Measurements from ENCODE around the gene CNKSR2. TPM values are rescaled to one million over a fixed set of nuclear protein-coding genes. Genes with fewer than 3 reads are reported as not detected.

Gene CNKSR2
- total and polyA plus RNA-seq, 2 experiments from 2014 or later: 13.9 to 40.9 TPM

DNA sequence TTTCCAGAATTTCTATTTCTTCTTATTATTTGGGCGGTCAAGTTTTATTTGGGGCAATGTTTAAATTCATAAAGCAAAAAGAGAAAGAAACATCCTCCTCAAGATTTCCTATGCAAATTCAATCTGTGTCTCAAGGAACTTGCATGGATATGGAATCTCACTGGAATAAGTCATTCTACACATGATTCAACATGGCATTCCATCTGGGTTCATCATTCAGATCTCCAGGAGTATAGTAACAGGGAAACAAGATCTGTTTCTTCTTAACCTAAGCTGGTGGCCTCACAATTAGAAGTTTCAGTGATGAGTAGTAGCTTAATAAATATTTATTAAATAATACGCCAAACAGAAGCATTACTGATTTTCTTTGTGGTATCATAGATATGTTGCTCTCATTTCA lies 264.1 kb downstream of the CNKSR2 start:
- H3K27ac Mint-ChIP-seq: no peak overlapping the region
- DNase-seq (ENCODE audit: low spot score) (no peak), ATAC-seq (no peak)
- no peaks in the 10 kb centered on the region for H3K9me3 Mint-ChIP-seq
- peaks cover 2% of the 10 kb centered on the region; the same call in 2 of the 3 replicates for H3K4me1 Mint-ChIP-seq
- Histone ChIP-seq H3K9me2 (ENCODE audit: insufficient read depth) (no peaks in the 10 kb centered on the region), H3K4me2 (no peak overlapping the region), H3F3A (replicated peaks; ENCODE audit: low read depth) (no peaks in the 10 kb centered on the region), H4K20me1 (replicated peaks; ENCODE audit: insufficient read depth) (no peaks in the 10 kb centered on the region), H3K79me2 (replicated peaks; ENCODE audit: insufficient read depth) (no peaks in the 10 kb centered on the region), H3K27ac (ENCODE audit: low read depth) (no peak overlapping the region), H3K36me3 (ENCODE audit: insufficient read depth) (no peaks in the 10 kb centered on the region), H3K4me1 (ENCODE audit: insufficient read depth) (peaks cover 10% of the 10 kb centered on the region), H2AFZ (no peak overlapping the region), H3K4me3 (no peak overlapping the region), H3K27me3 (ENCODE audit: insufficient read depth) (no peaks in the 10 kb centered on the region)
- no peaks in the 10 kb centered on the region for H3K27me3 Mint-ChIP-seq (ENCODE audit: insufficient read depth, low read depth, poor library complexity)
- no peaks in the 10 kb centered on the region for H3K36me3 Mint-ChIP-seq (ENCODE audit: low read depth)
- no peak for TF ChIP-seq EZH2phosphoT487 (IDR thresholded peaks at IDR 0.05; ENCODE audit: unreplicated experiment)
- TF ChIP-seq EZH2 (IDR thresholded peaks at IDR 0.05; ENCODE audit: low read depth, unreplicated experiment): no peak
- TF ChIP-seq, protein P1, sequence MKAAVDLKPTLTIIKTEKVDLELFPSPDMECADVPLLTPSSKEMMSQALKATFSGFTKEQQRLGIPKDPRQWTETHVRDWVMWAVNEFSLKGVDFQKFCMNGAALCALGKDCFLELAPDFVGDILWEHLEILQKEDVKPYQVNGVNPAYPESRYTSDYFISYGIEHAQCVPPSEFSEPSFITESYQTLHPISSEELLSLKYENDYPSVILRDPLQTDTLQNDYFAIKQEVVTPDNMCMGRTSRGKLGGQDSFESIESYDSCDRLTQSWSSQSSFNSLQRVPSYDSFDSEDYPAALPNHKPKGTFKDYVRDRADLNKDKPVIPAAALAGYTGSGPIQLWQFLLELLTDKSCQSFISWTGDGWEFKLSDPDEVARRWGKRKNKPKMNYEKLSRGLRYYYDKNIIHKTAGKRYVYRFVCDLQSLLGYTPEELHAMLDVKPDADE (IDR thresholded peaks at IDR 0.05): no peak
- TF ChIP-seq ZNF114 (CRISPR knock-in tag; IDR thresholded peaks at IDR 0.05): no peak
- no peak for TF ChIP-seq ZNF331 (CRISPR knock-in tag; IDR thresholded peaks at IDR 0.05; ENCODE audit: low read depth)
- no peak for TF ChIP-seq JUNB (IDR thresholded peaks at IDR 0.05; ENCODE audit: unreplicated experiment)
- TF ChIP-seq POLR2AphosphoS5 (IDR thresholded peaks at IDR 0.05; ENCODE audit: low read depth): no peak
- TF ChIP-seq, protein P2, sequence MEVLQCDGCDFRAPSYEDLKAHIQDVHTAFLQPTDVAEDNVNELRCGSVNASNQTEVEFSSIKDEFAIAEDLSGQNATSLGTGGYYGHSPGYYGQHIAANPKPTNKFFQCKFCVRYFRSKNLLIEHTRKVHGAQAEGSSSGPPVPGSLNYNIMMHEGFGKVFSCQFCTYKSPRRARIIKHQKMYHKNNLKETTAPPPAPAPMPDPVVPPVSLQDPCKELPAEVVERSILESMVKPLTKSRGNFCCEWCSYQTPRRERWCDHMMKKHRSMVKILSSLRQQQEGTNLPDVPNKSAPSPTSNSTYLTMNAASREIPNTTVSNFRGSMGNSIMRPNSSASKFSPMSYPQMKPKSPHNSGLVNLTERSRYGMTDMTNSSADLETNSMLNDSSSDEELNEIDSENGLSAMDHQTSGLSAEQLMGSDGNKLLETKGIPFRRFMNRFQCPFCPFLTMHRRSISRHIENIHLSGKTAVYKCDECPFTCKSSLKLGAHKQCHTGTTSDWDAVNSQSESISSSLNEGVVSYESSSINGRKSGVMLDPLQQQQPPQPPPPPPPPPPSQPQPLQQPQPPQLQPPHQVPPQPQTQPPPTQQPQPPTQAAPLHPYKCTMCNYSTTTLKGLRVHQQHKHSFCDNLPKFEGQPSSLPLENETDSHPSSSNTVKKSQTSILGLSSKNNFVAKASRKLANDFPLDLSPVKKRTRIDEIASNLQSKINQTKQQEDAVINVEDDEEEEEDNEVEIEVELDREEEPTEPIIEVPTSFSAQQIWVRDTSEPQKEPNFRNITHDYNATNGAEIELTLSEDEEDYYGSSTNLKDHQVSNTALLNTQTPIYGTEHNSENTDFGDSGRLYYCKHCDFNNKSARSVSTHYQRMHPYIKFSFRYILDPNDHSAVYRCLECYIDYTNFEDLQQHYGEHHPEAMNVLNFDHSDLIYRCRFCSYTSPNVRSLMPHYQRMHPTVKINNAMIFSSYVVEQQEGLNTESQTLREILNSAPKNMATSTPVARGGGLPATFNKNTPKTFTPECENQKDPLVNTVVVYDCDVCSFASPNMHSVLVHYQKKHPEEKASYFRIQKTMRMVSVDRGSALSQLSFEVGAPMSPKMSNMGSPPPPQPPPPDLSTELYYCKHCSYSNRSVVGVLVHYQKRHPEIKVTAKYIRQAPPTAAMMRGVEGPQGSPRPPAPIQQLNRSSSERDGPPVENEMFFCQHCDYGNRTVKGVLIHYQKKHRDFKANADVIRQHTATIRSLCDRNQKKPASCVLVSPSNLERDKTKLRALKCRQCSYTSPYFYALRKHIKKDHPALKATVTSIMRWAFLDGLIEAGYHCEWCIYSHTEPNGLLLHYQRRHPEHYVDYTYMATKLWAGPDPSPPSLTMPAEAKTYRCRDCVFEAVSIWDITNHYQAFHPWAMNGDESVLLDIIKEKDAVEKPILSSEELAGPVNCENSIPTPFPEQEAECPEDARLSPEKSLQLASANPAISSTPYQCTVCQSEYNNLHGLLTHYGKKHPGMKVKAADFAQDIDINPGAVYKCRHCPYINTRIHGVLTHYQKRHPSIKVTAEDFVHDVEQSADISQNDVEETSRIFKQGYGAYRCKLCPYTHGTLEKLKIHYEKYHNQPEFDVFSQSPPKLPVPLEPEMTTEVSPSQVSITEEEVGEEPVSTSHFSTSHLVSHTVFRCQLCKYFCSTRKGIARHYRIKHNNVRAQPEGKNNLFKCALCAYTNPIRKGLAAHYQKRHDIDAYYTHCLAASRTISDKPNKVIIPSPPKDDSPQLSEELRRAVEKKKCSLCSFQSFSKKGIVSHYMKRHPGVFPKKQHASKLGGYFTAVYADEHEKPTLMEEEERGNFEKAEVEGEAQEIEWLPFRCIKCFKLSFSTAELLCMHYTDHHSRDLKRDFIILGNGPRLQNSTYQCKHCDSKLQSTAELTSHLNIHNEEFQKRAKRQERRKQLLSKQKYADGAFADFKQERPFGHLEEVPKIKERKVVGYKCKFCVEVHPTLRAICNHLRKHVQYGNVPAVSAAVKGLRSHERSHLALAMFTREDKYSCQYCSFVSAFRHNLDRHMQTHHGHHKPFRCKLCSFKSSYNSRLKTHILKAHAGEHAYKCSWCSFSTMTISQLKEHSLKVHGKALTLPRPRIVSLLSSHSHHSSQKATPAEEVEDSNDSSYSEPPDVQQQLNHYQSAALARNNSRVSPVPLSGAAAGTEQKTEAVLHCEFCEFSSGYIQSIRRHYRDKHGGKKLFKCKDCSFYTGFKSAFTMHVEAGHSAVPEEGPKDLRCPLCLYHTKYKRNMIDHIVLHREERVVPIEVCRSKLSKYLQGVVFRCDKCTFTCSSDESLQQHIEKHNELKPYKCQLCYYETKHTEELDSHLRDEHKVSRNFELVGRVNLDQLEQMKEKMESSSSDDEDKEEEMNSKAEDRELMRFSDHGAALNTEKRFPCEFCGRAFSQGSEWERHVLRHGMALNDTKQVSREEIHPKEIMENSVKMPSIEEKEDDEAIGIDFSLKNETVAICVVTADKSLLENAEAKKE (CRISPR knock-in tag; IDR thresholded peaks at IDR 0.05): no peak
- TF ChIP-seq STAT1 (IDR thresholded peaks at IDR 0.05; ENCODE audit: unreplicated experiment): no peak
- no peak for TF ChIP-seq CREB1 (CRISPR knock-in tag; IDR thresholded peaks at IDR 0.05; ENCODE audit: low read depth)
- TF ChIP-seq, protein P3, sequence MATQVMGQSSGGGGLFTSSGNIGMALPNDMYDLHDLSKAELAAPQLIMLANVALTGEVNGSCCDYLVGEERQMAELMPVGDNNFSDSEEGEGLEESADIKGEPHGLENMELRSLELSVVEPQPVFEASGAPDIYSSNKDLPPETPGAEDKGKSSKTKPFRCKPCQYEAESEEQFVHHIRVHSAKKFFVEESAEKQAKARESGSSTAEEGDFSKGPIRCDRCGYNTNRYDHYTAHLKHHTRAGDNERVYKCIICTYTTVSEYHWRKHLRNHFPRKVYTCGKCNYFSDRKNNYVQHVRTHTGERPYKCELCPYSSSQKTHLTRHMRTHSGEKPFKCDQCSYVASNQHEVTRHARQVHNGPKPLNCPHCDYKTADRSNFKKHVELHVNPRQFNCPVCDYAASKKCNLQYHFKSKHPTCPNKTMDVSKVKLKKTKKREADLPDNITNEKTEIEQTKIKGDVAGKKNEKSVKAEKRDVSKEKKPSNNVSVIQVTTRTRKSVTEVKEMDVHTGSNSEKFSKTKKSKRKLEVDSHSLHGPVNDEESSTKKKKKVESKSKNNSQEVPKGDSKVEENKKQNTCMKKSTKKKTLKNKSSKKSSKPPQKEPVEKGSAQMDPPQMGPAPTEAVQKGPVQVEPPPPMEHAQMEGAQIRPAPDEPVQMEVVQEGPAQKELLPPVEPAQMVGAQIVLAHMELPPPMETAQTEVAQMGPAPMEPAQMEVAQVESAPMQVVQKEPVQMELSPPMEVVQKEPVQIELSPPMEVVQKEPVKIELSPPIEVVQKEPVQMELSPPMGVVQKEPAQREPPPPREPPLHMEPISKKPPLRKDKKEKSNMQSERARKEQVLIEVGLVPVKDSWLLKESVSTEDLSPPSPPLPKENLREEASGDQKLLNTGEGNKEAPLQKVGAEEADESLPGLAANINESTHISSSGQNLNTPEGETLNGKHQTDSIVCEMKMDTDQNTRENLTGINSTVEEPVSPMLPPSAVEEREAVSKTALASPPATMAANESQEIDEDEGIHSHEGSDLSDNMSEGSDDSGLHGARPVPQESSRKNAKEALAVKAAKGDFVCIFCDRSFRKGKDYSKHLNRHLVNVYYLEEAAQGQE (IDR thresholded peaks at IDR 0.05; ENCODE audit: unreplicated experiment): no peak
- TF ChIP-seq NANOG (IDR thresholded peaks at IDR 0.05; ENCODE audit: borderline replicate concordance): no peak
- TF ChIP-seq, protein P4, sequence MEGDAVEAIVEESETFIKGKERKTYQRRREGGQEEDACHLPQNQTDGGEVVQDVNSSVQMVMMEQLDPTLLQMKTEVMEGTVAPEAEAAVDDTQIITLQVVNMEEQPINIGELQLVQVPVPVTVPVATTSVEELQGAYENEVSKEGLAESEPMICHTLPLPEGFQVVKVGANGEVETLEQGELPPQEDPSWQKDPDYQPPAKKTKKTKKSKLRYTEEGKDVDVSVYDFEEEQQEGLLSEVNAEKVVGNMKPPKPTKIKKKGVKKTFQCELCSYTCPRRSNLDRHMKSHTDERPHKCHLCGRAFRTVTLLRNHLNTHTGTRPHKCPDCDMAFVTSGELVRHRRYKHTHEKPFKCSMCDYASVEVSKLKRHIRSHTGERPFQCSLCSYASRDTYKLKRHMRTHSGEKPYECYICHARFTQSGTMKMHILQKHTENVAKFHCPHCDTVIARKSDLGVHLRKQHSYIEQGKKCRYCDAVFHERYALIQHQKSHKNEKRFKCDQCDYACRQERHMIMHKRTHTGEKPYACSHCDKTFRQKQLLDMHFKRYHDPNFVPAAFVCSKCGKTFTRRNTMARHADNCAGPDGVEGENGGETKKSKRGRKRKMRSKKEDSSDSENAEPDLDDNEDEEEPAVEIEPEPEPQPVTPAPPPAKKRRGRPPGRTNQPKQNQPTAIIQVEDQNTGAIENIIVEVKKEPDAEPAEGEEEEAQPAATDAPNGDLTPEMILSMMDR (conservative IDR thresholded peaks at IDR 0.05; ENCODE audit: low read depth in 2 of 2): no peak
- H3K4me3 Mint-ChIP-seq: no peak overlapping the region
